ENCODE results near the gene TANGO2.

TANGO2 gene

DNA sequence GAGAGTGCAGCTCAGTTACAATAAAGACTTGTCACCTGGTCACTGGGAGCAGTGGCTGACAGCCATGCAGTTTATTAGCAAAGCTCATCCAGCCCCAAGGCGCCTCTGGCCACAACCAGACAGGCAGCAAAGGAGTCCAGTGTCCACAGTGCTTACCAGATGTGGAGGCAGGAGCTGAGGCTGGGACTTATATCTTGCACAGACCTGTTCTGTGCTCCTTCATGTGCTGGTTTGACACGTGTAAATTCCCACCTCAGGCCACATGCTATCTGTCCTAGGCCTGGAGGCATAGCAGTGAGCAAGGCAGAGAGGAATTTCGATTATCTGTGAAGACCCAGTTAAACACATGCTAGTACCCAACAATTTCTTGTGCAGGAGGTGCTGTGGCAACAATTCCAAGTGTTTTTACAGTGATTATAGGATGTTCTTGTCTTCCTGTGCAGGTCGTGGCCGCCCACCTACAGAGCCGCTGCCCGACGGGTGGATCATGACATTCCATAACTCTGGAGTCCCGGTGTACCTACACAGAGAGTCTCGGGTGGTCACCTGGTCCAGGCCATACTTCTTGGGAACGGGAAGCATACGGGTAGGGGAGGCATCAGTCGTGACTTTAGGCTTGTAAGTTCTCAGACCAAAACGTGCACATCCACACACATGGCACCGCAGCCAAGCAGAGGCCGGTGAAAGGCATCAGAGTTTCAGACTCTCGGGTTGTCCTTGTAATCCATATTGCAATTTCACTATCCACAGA is 68.5 kb downstream of the TANGO2 start:
- no peak for DNase-seq

DNA sequence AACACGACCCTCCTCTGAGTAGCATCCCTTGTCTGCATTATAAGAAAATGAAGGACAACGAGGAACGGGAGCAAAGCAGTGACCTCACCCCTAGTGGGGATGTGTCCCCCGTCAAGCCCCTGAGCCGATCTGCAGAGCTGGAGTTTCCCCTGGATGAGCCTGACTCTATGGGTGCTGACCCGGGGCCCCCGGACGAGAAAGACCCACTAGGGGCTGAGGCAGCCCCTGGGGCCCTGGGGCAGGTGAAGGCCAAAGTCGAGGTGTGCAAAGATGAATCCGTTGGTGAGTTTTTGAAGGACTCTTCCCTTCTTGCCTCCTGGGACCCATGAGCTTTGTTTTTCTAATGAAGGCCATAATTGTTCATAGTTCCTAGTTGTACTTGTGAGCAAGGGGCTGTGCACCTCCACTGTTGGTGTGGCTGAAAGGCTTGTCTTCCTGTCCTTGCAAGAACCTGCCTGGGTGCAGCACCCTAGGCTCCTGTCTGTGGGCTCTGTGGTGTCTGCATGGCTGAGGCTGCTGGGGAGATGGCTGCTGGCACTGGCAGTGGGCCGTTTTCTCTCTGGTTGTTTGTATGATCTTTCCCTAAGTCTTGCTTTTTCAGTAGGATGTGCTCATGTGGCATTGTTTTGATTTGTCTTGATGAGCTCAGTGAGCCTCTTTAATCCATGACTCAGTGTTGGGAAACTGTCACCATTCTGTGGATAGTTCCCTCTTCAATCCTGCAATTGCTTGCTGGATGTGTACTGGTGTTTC is 69.2 kb downstream of the TANGO2 start:
- no peak for DNase-seq

DNA sequence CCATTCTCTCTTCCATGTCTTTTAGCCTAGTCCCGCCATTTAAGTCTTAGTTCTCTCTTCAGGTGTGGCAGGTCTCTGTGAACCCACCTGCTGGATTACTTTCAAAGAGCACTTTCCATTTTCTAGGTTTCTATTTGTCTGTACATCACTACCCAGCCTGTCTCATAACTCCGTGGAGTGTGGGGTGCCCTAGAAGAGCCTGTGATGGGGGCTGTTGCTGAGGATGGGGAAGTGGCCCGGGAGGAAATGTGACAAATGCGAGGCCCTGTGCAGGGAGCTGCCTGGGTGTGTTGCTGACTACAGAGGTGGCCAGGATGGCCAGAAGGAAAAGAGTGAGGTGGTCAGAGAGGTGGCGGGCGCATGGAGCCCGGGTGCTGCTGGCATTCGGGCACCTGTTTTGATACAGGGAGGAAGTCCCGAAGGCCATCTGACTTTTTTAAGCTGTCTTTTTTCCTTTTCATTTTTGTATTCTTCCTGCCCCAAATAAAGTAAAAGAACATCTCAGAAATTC is 69.9 kb downstream of the TANGO2 start:
- DNase-seq: no peak

DNA sequence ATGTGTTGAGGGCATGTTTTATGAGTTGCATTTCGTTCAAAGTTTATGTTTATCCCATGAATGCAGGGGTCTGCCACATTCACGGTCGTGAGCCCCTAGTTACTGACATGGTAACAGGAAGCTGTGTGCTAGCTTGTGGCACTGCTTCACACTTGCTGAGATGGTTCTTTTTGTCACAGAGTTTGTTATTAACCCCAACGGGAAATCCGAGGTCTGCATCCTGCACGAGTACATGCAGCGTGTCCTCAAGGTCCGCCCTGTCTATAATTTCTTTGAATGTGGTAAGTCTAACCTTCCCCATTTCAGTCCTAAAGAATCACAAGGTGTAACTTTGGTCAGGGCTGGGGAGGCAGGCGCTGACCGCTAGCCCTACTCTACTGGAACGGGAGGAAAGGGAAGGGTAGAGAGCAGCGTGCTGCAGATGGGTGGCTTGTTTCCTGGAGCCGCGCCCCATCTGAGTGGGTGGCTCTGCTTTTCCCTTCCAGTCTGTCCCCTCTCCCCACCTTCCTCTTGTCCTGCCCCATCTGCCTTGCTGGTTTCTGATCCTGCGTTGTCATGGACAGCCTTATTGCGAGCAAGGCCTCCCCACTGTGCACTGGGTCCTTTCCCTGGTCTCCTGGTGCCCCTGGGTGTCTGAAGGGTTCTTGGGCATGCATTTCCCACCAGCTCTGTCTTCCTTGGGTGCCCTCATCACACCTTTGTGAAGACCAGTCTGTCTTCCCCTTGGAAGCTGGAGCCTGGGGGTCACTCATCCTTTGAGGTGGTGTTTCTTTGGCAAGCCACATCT is 71.0 kb downstream of the TANGO2 start:
- DNase-seq: no peak

DNA sequence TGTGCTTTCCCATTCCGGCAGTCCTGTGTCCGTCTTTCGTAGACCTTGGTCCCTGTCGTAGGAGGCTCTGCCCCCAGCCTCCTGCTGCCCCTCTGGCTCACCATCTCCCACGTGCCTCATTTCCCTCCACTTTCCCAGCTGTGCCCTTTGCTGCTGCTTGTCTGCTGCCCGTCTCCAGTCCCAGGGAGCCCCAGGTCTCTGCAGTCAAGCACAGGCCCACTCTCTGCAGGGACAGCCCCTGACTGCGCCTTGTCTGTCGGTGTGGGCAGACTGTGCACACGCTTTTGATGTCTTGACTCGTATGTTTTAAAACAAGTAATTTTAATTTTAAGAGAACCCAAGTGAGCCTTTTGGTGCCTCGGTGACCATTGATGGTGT is 71.6 kb downstream of the TANGO2 start:
- DNase-seq: no peak

DNA sequence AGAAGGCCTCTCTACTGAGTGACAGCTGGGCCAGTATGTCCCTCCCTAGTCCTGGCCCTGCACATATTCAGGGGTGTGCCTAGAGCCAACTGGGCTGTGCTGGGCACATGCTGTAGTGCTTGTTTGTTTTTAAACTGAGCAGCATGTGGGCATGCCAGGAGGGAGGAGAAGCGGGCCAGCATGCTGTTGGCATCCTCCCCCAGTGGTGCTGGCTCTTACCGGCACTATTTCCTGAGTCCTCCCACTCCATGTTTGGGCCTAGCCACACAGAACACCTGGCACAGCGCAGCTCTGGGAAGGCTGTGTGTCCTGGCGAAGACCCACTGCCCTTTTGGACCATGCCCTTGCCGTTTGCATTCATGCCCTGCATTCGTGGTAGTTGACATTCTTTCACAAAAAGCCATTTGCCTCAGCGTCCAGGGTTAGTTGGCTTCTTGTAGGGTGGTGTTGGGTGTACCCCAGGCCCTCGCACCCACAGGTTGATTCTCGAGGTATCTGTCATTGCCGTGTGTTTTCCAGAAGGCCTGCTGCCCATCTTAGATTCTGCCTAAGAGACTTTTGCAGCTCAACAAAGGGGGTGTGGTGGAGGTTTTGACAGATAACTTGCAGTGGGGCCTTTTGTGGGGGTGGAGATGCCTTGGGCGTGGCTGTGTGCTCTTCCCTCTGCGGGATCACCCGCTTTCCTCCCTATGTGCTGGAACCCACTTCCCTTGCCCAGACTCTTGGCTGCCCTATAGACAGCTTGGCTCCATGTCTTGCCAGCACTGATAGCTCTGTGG is 72.7 kb downstream of the TANGO2 start:
- no peak for DNase-seq

DNA sequence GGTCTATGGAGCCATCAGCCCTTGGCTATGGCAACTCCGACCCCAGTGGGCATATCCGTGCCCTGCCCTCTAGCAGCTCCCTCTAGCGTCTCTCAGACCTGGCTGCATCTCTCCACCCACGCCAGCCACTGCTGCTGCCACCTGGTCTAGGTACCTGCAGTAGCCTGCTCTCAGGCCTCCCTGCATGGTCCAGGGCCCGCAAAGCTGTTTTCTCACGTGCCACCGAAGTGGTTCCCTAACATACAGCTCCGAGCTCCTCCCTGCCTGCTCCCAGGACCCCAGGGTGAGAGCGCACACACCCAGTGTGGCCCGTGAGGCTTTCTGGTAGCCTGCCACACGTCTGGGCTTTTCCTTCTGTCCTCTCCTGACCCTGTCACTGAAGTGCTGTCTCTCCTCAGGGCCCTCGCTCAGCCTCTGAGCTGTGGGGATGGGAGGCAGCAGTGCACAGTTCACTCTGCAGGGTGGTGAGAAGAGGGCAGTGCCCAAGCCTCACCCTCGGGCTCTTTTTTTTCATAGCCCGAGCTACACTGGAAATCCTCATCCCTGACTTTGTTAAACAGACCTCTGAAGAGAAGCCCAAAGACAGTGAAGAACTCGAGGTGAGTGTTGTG is 73.4 kb downstream of the TANGO2 start:
- no peak for DNase-seq

DNA sequence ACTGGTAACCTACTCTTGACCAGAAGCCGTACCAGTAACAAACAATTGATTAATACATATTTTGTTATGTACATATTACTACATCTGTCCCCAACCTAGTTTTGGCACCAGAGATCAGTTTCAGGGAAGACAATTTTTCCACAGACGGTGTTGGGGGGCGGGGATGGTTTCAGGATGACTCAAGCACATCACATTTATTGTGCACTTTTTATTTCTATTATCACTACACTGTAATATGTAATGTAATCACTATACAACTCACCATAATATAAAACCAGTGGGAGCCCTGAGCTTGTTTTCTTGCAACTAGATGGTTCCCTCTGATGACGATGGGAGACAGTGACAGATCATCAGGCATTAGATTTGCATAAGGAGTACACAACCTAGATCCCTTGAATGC is 74.6 kb downstream of the TANGO2 start:
- DNase-seq: no peak

DNA sequence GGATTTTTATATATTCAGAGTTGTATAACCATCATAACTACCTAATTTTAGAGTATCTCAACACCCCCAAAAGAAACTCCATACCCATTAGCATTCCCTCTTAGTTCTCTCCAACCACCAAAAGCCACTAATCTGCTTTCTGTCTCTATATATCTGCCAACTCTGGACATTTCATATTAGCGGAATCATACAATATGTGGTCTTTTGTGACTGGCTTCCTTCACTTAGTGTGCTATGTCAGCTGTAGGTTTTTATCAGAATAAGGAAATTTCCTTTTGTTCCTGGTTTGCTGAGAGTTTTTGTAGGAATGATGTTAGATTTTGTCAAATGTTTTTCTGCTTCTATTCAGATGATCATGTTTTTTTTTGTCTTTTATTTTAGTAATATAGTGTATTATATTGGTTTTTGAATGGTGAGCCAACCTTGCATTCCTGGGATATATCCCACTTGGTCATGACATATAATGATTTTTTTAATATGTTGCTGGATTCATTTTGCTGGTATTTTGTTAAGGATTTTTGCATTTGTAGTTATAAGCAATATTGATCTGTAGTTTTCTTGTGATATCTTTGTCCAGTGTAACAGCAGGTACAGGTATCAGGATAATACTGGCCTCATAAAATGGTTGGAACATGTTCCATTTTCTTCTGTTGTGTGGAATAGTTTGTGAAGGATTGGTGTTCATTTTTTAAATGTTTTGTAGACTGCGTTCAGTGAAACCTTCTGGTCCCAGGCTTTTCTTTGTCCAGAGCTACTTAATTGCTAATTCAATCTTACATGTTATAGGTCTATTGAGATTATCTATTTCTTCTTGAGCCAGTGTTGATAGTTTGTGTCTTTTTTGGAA is 75.9 kb downstream of the TANGO2 start:
- DNase-seq: no peak

DNA sequence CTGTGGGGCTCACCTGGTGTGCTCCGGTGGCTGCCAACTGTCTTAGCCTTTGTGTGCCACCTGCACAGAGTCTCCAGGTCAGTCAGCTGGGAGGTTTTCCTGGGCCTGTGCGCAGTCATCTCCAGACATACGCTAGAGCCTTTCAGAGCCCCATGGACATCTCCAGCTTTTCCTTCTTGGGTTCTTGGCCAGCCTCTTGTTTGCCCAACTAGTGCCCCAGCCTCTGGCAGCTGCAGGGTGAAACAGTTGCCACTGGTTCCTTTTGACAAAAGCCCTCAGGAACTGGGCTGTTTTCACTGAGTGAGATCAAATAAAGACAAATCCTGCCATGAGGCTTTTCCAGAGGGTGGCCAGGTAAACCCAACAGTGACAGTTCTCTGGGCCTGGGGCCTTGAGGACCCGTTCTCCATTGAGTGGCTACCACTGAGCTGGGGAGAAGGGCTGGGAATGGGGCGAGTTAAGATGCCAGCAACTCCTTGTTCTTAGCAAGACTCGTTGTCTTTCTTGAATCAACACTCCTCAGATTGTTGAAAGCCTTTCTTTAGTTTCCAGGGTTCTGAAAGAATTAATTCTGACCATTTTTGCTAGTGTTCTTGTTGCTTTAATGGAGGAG is 78.3 kb downstream of the TANGO2 start:
- DNase-seq: no peak

DNA sequence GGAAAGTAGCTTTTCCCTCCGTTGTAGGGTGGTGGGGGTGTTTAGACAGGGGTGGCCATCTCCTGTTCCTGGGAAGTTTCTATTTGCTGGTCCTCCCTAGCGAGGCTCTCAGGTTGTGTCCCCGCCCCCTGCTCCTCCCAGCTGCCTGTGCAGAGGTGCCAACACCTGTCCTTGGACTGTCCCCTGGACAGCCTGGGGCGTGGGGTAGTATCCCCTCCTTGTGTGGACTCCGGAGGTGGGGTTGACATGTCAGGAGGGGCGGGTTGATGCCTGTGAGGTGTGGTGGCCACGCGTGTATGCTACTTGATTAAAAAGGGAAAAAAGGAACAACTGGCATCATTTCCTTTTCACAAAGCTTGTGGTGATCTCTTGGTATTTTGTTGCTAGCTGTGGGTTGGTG is 80.7 kb downstream of the TANGO2 start:
- DNase-seq: no peak

DNA sequence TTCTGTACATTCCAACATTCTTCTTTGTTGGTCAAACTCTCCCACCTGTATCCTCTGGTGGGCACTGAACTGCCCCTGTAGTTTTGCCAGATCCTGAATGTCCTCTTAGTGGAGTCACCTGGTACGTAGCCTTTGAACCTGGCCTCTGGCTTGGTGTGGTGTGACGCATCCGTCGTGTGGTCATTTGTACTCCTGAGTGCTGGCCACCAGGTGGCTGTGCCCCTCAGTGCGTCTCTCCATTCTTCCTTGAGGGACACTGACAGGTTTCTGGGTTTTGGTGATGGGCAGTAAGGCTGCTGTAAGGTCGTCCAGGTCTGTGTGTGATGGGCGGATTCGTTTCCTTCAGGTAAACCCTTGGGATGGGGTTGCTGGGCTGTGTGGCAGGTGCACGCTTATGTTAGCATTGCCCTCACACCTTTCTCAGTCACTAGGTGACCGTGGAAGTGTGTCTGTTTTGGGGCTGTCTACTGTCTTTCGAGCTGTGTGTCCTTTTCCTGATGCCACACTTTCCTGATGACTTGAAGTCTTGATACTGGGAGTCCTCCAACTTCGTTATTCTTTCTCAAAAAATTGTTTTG is 81.4 kb downstream of the TANGO2 start:
- DNase-seq: no peak

DNA sequence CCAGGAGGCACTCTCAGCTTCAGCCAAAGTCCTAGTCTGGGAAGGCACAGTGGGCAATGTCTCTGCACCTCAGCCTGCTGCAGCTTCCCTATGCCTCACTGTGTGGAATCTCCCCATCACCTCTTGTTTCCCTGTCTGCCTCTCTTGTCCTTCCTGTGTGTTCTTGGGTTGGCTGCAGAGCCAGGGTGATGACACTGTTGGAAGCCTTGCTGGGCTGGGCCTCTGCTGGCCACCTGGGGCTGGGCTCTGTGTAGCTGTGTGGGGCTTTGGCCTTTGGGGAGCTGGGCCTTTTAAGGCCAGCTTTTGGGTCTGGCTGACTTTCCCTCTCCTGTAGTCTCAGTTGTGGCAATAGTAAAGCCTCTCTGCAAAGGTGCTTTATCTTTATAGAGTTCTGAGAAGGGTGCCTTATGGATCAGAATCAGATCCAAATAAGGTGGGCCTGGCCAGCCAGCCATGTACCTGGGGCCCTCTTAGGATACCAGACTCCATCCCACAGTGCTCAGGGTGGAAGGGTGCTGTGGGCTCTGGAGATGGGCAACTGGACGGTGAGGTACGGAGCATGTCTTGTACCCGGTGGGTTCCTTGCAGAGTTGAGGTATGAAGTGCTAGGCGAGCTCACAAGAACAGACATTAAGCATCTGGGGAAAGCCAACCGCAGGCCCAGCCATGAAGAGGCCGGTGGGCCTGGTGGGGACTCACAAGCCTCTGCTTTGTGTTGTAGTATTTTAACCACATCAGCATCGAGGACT is 84.7 kb downstream of the TANGO2 start:
- DNase-seq: no peak

DNA sequence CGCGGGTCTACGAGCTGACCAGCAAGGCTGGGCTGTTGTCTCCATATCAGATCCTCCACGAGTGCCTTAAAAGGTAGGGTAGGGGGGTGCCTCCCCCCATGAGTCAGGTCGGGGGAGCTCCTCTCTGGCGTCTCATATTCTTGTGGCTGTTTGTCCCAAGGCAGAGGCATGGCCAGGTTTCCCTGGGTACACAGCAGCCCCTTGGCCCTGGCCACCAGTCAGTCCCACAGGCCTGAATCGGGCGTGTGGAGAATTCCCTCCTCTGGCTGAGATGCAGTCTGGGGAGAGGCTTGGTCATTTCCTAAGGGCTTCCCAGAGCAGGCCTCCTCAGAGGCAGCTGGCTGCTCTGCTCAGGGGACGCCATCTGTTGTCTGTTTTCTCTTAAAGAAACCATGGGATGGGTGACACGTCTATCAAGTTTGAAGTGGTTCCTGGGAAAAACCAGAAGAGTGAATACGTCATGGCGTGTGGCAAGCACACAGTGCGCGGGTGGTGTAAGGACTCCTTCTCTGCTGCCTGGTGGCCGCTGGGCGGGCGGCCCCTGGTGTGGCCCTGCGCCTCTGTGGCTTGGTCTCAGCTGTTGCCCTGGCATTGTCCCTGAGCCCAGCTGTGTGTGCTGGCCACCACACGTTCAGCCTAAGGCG is 85.4 kb downstream of the TANGO2 start:
- no peak for DNase-seq

DNA sequence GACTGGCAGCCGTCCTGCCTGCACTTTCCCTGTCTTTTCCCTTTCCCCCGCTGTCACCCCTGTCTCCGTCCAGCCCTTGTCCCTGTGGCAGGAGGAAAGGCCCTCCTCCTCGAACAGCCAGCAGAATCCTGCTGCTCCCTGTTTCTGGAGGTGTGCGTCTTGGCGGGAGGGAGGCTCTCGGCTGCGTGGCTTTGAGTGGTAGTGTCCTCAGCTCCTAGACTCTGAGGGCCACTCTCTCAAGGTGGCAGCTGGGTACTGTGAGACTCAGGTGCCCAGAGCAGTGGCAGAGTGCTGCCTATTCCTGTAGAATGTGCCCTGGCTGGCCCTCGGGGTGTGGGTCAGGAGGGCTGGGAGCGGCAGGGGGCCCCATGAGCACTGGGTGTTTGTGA is 85.9 kb downstream of the TANGO2 start:
- no peak for DNase-seq

DNA sequence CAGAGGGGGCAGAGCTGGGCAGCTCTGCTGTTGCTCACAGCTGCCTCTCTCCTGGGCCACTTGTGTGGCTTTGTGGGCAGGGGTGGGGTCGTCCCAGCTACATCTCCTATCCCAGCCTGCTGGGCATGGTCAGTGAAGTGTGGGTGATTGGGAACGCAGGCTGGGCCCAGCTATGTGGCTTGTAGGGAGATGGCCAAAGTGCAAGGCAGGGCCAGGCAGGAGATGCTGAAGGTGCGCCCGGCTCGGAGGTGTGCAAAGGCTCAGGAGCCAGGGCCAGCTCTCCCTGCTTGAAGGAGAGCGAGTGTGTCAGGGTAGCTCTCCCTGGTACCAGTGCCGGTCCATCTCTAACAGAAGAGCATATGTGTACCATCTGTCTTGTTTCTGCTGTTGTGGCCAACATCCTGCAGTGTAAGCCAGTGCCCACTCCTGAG is 86.6 kb downstream of the TANGO2 start:
- DNase-seq: no peak

DNA sequence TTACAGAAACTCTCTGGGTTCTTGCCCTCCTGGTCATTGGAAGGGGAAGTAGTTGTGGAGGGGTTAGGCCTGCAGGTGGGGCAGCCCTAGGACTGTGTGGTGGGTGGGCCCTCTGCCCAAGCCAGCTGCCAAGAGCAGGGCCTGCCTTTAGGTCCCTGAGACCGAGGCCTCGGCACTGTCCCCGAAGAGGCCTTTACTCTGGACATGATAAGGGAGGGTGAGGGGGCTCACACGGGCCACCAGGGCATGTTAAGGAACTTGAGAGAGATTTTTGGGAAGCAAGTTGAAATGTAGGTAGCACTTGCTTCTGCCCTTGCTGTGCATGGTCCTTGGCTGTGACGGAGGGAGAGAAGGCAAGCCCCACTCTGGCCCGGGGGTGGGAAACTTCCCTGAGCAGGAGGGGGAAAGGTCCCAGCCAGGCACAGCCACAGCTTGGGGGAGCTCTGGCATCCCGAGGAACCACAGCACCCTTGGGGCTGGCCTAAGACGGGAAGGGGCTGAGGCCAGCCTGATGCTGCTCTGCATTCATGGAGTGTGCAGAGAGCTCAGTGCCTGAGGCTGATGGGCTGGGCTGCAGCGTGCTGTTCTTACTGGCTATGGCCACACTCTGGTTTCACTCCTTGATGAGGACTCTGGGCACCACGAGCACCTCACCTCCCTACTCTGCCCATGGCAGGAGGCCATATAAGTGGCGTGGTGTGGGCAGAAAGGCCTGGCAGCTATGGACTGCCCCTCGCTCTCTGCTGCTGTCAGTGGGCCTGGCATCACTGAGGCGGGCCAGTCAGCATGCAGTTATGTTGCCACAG is 87.2 kb downstream of the TANGO2 start:
- DNase-seq: no peak

DNA sequence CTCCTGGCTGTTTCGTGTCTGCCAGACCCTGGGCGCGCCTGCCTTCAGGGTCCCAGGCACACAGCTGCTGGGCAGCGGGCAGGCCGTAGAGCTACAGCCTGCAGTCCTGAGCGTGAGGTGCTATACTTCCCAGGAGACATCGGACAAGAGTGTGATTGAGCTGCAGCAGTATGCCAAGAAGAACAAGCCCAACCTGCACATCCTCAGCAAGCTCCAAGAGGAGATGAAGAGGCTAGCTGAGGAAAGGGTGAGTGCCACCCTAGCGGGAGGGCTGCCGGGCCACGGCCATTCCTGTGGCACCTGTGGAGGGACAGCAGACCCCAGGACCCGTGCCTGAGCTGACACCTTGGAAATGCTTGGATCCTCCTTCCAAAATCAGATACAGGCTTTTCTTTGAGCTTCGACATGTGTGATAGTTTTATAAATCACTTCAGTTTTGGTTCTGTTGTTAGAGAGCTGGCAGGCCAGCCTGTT is 87.9 kb downstream of the TANGO2 start:
- DNase-seq: no peak
